ENCODE results near the gene ZNF366.
A peak's percentile ranks its signal among the peaks of the same experiment; 100 is the strongest.

Gene ZNF366, protein sequence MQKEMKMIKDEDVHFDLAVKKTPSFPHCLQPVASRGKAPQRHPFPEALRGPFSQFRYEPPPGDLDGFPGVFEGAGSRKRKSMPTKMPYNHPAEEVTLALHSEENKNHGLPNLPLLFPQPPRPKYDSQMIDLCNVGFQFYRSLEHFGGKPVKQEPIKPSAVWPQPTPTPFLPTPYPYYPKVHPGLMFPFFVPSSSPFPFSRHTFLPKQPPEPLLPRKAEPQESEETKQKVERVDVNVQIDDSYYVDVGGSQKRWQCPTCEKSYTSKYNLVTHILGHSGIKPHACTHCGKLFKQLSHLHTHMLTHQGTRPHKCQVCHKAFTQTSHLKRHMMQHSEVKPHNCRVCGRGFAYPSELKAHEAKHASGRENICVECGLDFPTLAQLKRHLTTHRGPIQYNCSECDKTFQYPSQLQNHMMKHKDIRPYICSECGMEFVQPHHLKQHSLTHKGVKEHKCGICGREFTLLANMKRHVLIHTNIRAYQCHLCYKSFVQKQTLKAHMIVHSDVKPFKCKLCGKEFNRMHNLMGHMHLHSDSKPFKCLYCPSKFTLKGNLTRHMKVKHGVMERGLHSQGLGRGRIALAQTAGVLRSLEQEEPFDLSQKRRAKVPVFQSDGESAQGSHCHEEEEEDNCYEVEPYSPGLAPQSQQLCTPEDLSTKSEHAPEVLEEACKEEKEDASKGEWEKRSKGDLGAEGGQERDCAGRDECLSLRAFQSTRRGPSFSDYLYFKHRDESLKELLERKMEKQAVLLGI

DNA sequence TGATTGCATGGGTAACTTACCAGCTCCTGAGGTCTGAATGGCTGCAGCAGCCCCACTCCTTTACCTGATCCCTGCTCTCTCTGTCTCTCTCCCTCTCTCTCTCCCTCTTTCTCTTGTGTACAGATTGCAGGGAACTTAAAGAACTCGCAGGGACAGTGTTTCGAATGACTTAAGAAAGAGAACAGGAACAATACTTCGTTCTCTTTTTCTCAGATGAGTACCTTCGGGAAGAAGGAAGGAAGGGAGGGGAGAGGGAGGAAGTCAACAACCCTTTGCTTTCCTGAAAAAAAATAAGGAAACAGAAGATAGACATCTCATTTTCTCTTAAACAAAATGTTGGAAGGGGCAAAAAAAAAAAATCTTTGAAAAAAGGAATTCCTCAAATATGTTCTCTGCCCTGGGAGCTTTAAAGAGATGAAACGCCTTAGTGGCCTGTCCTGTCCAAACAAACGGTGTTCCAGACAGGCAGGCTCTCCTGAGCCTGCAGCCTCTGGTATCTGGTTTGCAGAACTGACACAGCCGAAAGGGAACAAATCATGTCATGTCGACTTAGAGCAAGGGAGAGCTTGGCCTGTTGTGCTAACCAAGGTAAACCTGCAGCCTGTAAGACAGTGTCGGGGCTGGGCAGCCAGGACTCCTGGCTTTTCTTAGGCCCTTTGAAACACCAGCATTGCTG is at the start of gene ZNF366:
ZNF366 (minus strand) TSS at position 180 of the 676 bp plus-strand sequence. CDS start 45,914 bp downstream, outside the sequence.
- no peak for DNase-seq

DNA sequence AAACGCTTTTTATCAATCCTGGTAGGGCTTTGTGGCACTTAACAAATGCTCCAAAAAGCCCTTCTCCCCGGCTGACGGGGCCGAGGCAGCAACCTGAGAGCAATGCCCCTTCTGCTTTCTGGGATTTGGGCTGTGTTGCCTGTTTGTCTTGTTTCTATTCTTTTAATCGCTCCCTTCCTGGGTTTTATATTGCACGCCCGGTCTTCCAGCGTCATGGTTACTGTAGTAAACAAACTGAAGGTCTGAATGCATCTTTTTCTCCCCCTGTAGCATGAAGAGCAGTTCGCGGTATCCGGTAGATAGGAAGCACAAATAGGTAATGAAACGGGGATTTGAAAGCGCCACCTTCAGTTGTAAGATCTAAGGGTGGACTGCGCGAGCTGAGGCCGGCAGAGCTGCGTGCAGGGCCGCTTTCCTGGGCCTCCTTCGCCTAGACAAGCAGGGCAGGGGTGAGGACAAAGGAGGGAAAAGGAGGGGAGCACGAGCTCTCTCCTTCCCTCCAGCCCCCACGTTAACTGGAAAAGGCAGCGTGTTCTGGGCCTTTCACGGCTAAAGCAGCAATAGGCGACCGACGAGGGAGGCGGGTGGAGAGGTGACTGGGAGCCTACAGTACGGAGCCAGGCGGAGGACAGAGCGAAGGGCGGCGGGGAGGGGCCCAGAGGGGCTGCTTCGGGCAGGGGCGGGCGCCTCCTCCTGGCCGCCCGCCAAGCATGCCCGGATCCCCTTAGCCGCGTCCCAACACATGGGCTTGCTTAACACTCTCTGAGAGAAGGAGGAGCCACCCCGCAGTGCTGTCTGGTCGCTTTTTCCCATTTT is 49.3 kb upstream of the ZNF366 start:
- peak; percentile 17 to 30 for DNase-seq

DNA sequence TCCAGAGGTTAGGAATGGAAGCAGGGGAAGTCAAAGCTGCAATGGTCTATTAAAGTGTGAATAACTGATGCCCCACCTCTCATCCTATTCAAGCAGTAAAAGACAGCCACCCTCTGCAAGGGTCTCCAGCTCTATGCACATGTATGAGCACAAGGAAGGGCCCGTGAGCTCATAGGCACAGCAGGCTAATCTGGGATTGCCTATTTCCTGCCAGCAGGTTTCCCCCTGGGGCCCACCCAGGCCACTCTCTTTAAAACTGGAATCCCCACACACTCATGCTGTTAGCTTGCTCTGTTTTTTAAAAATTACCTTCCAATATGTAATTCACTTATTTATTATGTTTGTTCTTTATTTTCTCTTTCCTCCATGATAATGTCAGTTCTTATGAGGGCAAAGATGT is 48.7 kb upstream of the ZNF366 start:
- DNase-seq = no peak

DNA sequence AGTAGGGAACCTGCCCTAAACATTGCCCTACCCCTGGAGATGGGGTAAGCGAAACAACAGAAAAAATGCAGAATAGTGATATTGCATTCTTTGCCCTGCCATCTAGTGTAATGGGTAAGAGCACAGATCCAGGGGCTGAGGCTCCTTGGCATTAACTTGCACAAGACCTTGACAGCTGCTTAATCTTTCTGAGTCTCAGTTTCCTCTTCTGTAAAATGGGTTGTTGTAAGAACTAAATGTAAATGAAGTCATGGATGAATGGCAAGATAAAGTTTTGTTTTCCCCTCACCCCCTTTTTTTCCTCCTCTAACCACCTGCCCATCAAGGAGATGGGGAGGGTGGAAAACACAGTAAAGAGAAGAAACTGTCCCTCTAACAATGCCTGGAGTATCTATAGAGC is 47.7 kb upstream of the ZNF366 start:
- no peak for DNase-seq

DNA sequence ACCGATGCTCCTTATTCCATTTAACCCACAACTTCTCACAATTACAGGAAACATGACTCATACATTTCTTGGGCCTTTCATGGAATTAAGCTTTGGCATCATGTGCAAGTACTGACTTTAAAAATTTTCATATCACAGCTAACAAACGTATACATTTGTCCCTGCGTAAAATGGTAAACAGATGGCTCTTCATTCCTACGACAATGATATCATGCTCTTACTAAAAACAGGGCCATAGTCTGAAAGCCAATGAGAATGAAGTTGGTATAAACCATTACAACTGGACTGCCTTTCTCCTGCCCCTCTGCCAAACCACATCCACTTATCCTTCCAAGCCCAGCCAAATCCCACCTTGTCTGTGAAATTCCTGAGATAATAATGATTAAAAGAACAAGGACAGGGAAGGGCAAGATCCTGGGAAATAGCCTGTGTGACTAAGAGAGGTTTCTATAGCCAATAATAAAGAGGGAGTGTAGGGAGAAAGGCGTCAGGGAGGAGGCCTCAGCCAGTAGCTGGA is 44.9 kb upstream of the ZNF366 start:
- DNase-seq = no peak

DNA sequence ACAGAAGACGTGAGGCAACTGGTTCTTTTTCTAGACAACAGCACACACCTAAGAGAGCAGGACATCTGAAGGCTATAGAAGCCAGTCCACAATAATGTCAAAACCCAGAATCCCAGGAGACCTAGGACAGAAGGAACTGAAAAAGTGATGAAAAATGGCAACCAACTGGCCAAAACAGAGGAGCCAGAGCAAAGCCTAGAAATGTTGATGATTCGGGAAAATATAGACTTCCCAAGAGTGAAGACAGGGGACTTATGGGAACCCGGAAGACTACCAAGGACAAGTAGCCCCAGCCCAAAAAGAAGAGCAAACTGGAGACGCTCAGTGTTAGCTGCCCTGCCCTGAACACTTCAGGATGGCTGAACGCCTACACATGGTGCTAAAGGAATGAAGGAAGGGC is 43.4 kb upstream of the ZNF366 start:
- DNase-seq = no peak

DNA sequence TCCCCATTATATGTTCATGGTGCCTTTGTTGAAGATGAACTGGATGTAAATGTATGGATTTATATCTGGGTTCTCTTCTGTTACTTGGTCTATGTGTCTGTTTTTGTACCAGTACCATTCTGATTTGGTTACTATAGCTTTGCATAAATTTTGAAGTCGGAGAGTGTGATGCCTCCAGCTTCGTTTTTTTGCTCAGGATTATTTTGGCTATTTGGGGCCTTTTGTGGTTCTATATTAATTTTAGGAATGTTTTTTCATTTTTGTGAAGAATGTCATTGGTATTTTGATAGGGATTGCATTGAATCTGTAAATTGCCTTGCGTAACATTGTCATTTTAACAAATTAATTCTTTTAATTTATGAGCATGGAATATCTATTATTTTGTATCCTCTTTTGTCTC is 36.6 kb upstream of the ZNF366 start:
- no peak for DNase-seq

DNA sequence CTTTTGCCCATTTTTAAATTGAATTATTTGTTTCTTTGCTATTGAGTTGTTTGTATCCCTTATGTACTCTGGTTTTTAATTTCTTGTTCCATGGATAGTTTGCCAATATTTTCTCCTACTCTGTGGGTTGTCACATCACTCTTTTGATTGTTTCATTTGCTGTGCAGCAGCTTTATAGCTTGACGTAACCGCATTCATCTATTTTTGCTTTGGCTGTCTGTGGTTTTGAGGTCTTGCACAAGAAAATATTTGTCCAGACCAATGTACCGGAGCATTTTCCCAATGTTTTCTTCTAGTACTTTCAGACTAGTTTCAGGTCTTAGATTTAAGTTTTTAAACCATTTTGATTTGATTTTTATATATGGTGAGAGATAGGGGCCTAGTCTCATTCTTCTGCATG is 36.2 kb upstream of the ZNF366 start:
- no peak for DNase-seq

DNA sequence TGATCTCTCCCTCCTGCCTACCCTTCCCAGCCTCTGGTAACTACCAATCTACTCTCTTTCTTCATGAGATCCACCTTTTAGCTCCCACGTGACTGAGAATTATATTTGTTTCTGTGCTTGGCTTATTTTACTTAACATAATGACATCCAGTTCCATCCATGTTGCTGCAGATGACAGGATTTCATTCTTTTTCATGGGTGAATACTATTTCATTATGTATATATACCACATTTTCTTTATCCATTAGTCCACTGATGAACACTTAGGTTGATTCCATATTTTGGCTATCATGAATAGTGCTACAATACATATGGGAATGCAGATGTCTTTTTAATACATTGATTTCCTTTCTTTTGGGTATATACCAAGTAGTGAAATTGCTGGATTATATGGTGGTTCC is 35.5 kb upstream of the ZNF366 start:
- DNase-seq = no peak

DNA sequence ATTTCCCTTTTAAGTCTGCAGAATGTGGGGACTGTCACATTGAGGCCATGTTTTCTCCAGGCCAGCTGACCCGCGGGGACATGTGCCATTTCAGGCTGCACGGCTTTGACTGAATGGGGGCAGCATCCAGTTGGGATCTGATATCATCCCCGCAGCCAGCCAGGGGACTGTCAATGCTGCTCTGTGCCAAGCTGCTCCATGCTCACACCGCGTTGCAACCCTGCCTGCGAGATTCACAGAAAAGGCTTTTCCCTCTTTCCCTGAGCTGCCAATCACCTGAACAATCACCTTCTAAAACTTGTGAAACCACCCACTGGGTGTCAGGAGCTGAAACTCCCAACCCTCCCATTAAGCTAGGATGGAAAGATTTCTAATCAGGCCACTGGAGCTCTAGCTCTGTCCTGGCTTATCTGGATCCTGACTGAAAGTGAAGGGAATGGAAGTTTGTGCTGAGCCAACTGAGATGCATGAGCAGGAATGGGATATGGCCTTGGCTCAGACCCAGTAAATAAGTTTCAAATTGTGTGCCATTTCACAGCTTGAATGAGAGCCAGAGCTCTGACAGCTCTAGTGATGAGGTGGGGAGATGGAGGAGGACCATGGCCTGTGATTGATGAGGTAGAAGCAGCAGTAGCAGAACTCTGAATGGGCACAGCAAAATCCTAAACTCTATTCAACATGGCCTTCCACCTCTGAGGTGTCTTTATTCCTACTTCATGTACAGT is 34.5 kb upstream of the ZNF366 start:
- DNase-seq = no peak

DNA sequence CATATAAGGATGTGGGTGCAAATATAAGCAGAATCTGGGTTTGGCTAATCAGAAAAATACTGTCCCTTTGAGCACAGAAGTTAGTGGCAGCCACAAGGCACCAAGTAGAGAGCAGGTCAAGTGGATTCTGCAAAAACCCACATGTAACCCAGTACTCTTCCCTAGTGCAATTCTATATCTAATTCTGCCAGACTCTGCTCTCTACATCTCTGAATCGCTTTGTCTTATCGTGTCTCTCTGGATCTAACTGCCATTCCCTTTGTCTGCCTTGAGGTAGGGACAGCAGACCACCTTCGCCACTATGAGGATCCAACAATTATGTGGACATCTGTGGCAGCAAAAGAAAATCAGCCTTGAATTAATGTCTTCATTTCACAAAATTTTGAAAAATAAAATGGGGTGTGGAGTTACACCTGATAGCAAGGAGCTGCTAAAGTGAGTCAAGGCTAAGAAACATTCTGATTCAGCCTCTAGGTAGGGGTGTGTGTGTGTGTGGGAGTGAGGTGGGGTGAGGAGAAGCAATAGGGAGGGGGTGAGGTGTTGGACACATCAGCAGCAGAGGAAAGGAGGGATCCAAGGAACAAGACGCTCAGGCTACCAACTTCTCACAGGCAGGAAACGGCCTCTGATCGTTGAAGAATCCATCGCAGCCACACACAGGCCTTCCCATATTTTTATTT is 33.7 kb upstream of the ZNF366 start:
- no peak for DNase-seq

DNA sequence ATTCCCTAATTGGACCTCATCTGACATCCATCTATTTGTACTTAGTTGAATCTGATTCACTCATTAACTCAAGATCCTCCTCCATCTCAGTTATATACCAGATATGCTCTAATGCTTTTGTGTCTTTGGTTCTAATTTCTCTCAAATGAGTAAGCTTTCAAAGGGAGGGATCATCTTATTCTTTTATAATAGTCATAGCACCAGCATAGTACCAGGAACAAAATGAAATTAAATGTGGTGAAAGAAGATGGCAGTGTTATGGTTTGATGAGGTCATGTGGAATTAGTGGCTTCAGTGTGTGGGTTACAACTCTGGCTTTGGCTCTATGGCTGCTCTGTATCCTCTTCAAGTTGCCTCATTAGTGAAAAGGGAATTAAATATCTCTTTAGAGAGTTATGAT is 32.5 kb upstream of the ZNF366 start:
- no peak for DNase-seq

DNA sequence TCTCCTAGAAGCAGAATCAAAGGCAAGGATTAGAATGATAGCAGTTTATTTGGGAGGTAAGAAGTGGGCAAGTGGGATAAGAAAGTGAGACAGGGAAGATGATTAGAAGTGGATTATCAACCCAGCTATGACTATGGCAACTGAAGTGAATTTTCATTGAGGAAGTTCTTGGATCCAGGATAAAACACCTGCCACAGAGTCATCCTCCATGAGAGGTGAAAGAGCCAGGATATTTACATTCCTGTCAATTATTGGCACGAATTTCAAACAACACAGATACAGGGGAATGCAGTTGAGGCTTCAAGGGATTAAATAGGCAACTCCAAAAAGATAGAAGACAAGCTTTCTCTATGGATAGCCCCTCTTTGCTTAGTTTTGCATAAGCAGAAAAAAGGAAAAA is 31.8 kb upstream of the ZNF366 start:
- no peak for DNase-seq

DNA sequence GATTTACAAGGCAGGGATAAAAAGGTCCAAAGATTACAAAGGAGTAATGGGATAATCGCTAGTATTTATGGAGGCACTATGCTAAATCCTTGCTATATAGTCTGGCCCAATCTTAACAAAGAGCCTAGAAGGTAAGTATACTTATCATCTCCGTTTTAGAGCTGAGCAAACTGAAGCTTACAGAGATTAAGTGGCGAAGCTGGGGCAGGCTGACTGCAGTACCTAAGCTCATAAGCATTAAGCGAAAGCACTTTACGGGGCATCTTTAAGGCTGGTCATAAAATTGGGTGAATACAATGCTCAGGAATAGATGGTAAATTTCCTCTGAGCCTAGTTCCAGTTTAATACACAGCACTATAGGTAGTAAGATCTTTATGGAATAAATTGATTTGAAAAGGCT is 30.0 kb upstream of the ZNF366 start:
- no peak for DNase-seq

DNA sequence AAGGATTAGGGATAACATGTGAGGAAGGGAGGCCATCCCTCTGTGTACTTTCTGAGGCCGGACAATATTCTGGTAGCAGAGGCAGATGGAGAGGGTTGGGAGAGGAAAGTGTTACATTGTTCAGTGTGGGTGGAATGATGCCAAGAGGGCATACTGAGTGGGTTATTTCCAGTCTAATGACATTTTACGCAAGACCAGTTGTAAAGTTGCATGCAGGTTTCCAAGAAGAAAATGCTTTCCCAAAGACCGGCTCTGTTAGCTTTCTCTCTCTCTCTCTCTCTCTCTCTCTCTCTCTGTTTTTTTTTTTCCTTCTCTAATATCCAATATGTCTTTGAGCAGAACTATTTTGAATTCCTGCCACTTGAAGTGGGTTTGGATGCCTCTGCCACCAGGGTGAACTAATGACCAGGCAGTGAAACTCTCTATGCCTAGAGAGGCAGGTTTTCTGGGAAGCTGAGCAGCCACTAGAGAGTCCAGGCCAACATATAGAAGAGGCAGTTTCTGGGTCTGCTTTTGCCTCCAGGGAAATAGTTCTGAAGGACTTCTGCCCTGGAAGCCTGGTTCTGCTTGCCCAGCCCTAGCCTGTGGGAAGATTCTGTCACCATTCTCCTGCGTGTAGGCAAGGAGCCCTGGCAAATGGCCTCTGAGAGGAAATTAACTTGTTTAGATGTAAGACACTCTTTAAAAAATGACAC is 24.4 kb upstream of the ZNF366 start:
- no peak for DNase-seq

DNA sequence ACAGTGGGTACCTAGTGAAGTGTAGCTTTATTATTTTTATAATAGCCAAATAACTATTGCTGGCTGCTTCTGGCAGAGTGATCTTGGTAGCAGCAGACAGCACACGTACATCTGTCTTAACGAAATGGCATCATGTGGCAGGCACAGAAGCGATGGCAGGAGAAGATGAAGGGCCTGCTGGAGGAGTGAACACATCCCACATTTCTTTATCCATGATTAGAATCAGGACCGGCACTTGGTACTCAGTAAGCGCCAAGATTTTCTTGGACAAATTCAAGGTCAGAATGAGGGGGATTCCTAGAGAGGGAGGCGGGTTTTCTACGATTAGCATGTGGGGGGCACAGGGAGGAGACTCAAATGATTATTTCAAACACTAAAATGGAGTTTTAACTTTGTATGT is 23.0 kb upstream of the ZNF366 start:
- no peak for DNase-seq

DNA sequence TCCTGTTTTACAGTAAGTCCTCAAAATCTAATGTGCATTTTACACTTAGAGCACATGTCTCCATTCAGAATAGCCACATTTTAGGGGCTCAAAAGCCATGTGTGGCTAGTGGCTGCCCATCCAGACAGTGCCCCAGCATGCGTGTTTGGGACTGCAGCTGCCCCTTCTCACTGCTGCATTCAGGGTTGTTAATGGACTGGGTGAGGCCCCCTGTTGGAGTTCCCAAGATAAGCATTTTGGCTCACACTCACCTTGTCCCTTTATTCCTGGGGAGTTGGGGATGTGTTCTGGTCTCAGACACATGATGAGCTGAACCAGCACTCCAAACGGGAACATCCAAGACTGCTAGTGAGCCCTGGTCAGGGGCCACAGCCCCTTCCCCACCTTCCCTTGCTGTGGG is 22.2 kb upstream of the ZNF366 start:
- DNase-seq = no peak

DNA sequence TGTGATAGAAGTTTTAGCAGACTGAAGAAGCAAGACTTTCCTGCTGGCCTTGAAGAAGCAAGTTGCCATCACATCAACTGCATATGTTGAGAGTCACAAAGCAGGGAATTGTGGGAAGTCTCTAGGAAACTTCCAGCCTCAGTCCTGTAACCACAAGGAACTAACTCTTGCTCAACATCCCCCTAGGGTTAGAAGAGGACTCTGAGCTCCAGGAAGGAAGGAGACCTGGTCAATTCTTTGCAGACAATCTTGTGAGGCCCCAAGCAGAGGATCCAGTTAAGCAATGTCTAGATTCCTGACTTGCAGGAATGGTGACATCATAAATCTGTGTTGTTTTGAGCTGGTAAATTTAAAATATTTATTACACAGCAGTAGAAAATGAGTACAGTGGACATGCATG is 18.6 kb upstream of the ZNF366 start:
- DNase-seq = no peak

DNA sequence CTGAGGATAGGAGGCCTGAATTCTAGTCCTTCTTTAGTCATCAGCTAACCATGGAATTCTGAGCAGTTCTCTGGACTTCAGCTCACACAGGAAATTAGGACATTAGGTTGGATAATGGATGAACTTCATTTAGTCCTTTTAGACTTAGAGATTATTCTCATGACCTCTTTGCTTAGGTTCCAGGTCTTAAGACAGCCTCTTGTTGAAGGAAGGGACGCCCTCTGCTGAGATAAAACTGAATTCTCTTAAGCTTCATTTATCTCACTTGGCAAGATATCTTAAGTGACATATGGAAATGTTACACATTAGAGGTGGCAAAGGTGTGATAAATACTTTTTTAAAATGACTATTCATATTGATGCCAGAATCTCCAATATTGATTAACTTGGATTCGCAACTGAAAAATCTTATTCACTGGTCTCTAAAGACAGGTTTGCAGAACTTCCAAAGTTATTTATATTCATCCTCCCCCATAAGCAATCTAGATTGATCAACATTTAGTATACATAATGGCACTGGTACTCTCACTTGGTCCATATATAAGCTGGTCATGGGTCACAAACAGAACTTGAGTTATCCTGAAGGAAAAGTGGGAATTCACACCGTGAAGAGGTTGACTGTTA is 16.9 kb upstream of the ZNF366 start:
- DNase-seq = no peak

DNA sequence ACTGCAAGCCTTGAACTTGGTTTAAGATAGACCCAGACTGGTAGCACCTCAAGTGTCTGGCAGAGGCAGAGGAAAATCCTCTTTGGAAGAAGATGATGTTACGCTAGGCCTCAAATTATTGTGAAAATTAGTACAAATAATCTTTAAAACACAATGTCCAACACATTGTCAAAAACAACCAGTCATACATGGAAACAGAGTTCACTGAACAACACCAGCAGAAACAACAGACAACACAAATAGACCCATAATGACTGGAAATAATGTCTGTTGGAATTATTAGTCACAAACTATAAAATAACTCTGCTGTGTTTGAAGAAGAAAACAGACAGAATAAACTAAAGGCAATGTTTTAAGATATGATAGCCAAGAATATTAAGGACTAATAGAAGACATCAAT is 15.4 kb upstream of the ZNF366 start:
- no peak for DNase-seq

All from stimulated activated CD4-positive, alpha-beta T cell treated with anti-CD3 and anti-CD28 coated beads, Interleukin-2, amount 100 ng/mL, for 48 hours (primary cell).